WI38 (cell line): ENCODE data around the gene IQGAP2.

Source experiments
- H3K4me3 ChIP-seq: 2 replicates; pipeline ENCODE4 v1.5.1; 2011; ENCODE audit warnings: low read depth, mild to moderate bottlenecking, control low read depth, low read length
- TF ChIP-seq, protein P1 (sequence below): IDR thresholded peaks from 2 replicates; pipeline ENCODE4 v1.5.1; 2012; ENCODE audit warnings: low read depth, mild to moderate bottlenecking, control low read depth, low read length

The IQGAP2 gene

DNA sequence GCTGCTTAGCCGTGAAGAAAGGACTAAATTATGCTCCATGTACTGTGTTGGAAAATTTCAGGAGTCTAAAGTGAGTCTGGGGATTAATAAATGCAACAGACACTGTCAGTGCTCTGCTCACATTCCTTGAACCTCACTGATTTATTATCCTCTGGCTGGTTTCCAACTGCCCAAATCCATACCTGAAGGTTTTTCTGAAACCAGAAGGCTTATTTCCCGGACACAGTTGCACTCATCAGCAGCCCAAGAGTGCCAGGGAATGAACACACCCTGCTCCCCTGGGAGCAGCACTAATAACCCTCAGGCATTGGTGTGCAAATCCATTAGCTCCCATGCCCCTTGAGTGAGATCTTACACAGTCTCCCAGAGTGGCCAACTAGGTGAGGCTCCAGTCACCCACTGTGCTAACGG lies 351.6 kb downstream of the IQGAP2 start:
- TF ChIP-seq, protein P1, sequence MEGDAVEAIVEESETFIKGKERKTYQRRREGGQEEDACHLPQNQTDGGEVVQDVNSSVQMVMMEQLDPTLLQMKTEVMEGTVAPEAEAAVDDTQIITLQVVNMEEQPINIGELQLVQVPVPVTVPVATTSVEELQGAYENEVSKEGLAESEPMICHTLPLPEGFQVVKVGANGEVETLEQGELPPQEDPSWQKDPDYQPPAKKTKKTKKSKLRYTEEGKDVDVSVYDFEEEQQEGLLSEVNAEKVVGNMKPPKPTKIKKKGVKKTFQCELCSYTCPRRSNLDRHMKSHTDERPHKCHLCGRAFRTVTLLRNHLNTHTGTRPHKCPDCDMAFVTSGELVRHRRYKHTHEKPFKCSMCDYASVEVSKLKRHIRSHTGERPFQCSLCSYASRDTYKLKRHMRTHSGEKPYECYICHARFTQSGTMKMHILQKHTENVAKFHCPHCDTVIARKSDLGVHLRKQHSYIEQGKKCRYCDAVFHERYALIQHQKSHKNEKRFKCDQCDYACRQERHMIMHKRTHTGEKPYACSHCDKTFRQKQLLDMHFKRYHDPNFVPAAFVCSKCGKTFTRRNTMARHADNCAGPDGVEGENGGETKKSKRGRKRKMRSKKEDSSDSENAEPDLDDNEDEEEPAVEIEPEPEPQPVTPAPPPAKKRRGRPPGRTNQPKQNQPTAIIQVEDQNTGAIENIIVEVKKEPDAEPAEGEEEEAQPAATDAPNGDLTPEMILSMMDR, result no peak
- no peak overlapping the region for H3K4me3 ChIP-seq

DNA sequence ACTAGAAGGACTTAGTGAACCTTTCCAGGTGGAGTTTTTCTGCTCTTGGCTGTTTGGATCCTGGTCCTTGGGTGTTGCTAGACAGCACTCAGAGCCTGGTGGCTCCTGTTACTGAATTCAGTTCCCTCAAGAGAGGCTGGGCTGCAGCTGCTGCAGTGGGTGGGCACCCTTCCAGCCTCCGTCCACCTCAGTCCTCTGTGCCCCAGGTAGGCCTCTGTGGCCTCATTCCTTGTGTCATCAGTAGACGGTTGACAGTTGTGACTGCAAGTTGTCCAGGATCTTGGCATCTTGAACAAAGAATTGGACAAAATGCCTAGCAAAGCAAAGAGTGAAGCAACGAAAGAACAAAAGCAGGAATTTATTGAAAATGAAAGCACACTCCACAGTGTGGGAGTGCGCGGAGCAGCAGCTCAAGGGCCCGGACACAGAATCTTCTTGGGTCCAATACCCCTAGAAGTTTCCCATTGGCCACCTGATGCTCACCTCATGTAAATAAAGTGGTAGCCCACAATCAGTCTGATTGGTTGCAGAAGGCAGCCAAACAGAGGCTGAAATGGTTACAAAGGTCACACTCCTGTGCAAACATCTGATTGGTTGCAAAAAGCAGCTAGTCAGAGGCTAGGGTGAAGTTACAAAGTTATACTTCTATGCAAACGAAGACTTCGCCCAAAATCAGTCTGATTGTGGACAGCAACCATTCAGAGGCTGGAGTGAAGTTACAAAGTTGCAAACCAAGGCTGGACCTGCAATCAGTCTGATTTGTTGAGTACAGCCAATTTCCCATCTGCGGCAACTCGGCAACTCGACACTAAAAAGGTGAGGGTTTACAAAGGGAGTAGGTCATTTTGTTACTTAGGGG lies 352.9 kb downstream of the IQGAP2 start:
- H3K4me3 ChIP-seq, result no peak overlapping the region
- TF ChIP-seq, protein P1, result no peak

DNA sequence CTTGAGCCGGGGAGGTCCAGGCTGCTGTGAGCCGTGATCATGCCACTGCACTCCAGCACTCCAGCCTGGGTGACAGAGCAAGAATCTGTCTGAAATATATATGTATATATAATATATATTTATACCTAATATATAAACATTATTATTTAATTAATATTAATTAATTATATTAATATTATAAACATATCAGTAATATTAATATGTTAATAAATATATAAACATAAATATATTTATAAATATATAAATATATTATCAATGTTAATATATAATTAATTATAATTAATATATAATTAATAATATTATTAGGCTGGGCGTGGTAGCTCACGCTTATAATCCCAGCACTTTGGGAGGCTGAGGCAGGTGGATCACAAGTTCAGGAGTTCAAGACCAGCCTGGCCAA lies 354.0 kb downstream of the IQGAP2 start:
- TF ChIP-seq, protein P1, result no peak

More for the DNA sequence above, 354.0 kb downstream of the IQGAP2 start:
- no peak overlapping the region for H3K4me3 ChIP-seq
